Keratinocyte (primary cell): ENCODE data around the gene PNPLA7.

ENCODE experiments used
- CTCF ChIP-seq, 3 experiments: IDR thresholded peaks in 1 of 3; conservative IDR thresholded peaks in 1 of 3; optimal IDR thresholded peaks in 1 of 3; 2 replicates in 2 of 3; 3 replicates in 1 of 3; pipeline versions ENCODE3 to v1.5.1; 2011; ENCODE audit warnings: low read length in 3 of 3, mild to moderate bottlenecking in 3 of 3, moderate library complexity in 2 of 3, control low read depth in 1 of 3, inconsistent platforms in 1 of 3; ENCODE audit not compliant: insufficient read depth in 2 of 3; ENCODE audit errors: extremely low read depth in 1 of 3
- EZH2 ChIP-seq: IDR thresholded peaks from one replicate; pipeline ENCODE4 v1.6.1; 2012; ENCODE audit warnings: inconsistent platforms, mild to moderate bottlenecking, low read length, moderate library complexity

- TF ChIP-seq EZH2 (no peak), CTCF (optimal IDR thresholded peaks at IDR 0.05 in 1 of 3, IDR thresholded peaks at IDR 0.05 in 1 of 3, conservative IDR thresholded peaks at IDR 0.05 in 1 of 3; ENCODE audit: extremely low read depth in 1 of 3, insufficient read depth in 2 of 3, low read length in 3 of 3) (no peak)
These were observed 63.4 kb downstream of the PNPLA7 start for GRCh38 chr9:137486545-137487453.
